H9 (cell line): Measurements from ENCODE around the gene CLRN1. TPM values are rescaled to one million over a fixed set of nuclear protein-coding genes. Genes with fewer than 3 reads are reported as not detected.

Experiments used
- DNase-seq: peaks from one replicate; pipeline ENCODE4 v3.0.0-alpha.2; 2017
- H2AFZ ChIP-seq: one replicate; pipeline ENCODE4 v1.6.1; 2013; ENCODE audit warnings: mild to moderate bottlenecking, low read length, control low read depth, moderate library complexity
- H2AK5ac ChIP-seq: 2 replicates; pipeline ENCODE4 v1.6.1; 2013; ENCODE audit warnings: low read length, control low read depth, mixed read lengths; ENCODE audit not compliant: insufficient read length
- H2BK120ac ChIP-seq: one replicate; pipeline ENCODE4 v1.6.1; 2013; ENCODE audit warnings: low read depth, mild to moderate bottlenecking, low read length, control low read depth, inconsistent platforms; ENCODE audit not compliant: poor library complexity, severe bottlenecking
- H2BK12ac ChIP-seq: 2 replicates; pipeline ENCODE4 v1.6.1; 2013; ENCODE audit warnings: low read length, control low read depth, mixed read lengths, low read depth; ENCODE audit not compliant: insufficient read length
- H2BK15ac ChIP-seq: 2 replicates; pipeline ENCODE4 v1.6.1; 2013; ENCODE audit warnings: low read depth, low read length, control low read depth
- H2BK20ac ChIP-seq: one replicate; pipeline ENCODE4 v1.6.1; 2013; ENCODE audit warnings: low read depth, mild to moderate bottlenecking, low read length, control low read depth, inconsistent platforms; ENCODE audit not compliant: poor library complexity, severe bottlenecking
- H2BK5ac ChIP-seq: 2 replicates; pipeline ENCODE4 v1.6.1; 2013; ENCODE audit warnings: low read length, control low read depth, mixed read lengths; ENCODE audit not compliant: insufficient read length
- H3K14ac ChIP-seq: 2 replicates; pipeline ENCODE4 v1.6.1; 2013; ENCODE audit warnings: low read length, control low read depth; ENCODE audit not compliant: insufficient read depth
- H3K18ac ChIP-seq: 2 replicates; pipeline ENCODE4 v1.6.1; 2013; ENCODE audit warnings: low read depth, mild to moderate bottlenecking, mixed read lengths, low read length, control low read depth; ENCODE audit not compliant: insufficient read length
- H3K23ac ChIP-seq: 2 replicates; pipeline ENCODE4 v1.6.1; 2013; ENCODE audit warnings: low read length, control low read depth, mixed read lengths, low read depth; ENCODE audit not compliant: insufficient read length
- H3K23me2 ChIP-seq: 2 replicates; pipeline ENCODE4 v1.6.1; 2013; ENCODE audit warnings: low read depth, mild to moderate bottlenecking, mixed read lengths, low read length, control low read depth; ENCODE audit not compliant: insufficient read length, poor library complexity, severe bottlenecking
- H3K27ac ChIP-seq: 2 replicates; pipeline ENCODE4 v1.5.1; 2013; ENCODE audit warnings: low read length, control low read depth, mixed read lengths, low read depth; ENCODE audit not compliant: insufficient read length
- H3K27me3 ChIP-seq: 2 replicates; pipeline ENCODE4 v1.6.1; 2013; ENCODE audit warnings: low read length, control low read depth, inconsistent platforms; ENCODE audit not compliant: insufficient read depth
- H3K4ac ChIP-seq: 2 replicates; pipeline ENCODE4 v1.6.1; 2013; ENCODE audit warnings: low read depth, mild to moderate bottlenecking, control low read depth, inconsistent platforms, low read length, moderate library complexity
- H3K4me1 ChIP-seq: 2 replicates; pipeline ENCODE4 v1.6.1; 2013; ENCODE audit warnings: low read length, control low read depth, inconsistent platforms; ENCODE audit not compliant: insufficient read depth
- H3K4me2 ChIP-seq: 2 replicates; pipeline ENCODE4 v1.6.1; 2013; ENCODE audit warnings: low read length, control low read depth, mixed read lengths; ENCODE audit not compliant: insufficient read length, insufficient read depth
- H3K56ac ChIP-seq: 2 replicates; pipeline ENCODE4 v1.6.1; 2013; ENCODE audit warnings: low read depth, mild to moderate bottlenecking, mixed read lengths, low read length, control low read depth; ENCODE audit not compliant: insufficient read length
- H3K79me1 ChIP-seq: 2 replicates; pipeline ENCODE4 v1.6.1; 2013; ENCODE audit warnings: low read depth, mild to moderate bottlenecking, moderate library complexity, low read length, control low read depth, inconsistent platforms; ENCODE audit not compliant: insufficient read depth, poor library complexity, severe bottlenecking
- H3K79me2 ChIP-seq: 2 replicates; pipeline ENCODE4 v1.6.1; 2013; ENCODE audit warnings: low read length, control low read depth, inconsistent platforms; ENCODE audit not compliant: insufficient read depth
- H3K9ac ChIP-seq: 2 replicates; pipeline ENCODE4 v1.6.1; 2013; ENCODE audit warnings: low read length, control low read depth, mixed read lengths; ENCODE audit not compliant: insufficient read length; ENCODE audit errors: extremely low read depth
- H3K9me3 ChIP-seq: one replicate; pipeline ENCODE4 v1.6.1; 2013; ENCODE audit warnings: low read depth, low read length, inconsistent platforms; ENCODE audit not compliant: control insufficient read depth
- H3T11ph ChIP-seq: one replicate; pipeline ENCODE4 v1.6.1; 2013; ENCODE audit warnings: mild to moderate bottlenecking, low read length, control low read depth, inconsistent platforms
- H4K20me1 ChIP-seq: one replicate; pipeline ENCODE4 v1.6.1; 2013; ENCODE audit not compliant: control insufficient read depth, insufficient read length, insufficient read depth
- H4K5ac ChIP-seq: 2 replicates; pipeline ENCODE4 v1.6.1; 2013; ENCODE audit warnings: low read depth, mild to moderate bottlenecking, mixed read lengths, low read length, control low read depth; ENCODE audit not compliant: insufficient read length
- H4K8ac ChIP-seq: replicated peaks from 2 replicates; pipeline ENCODE4 v1.6.1; 2013; ENCODE audit warnings: low read length, control low read depth, mixed read lengths, low read depth; ENCODE audit not compliant: insufficient read length
- H4K91ac ChIP-seq: 2 replicates; pipeline ENCODE4 v1.6.1; 2013; ENCODE audit warnings: low read depth, mild to moderate bottlenecking, moderate library complexity, mixed read lengths, low read length, control low read depth; ENCODE audit not compliant: insufficient read length
- H3K27ac Mint-ChIP-seq, 3 experiments: 2 replicates in 2 of 3; 3 replicates in 1 of 3; pipeline ENCODE4 v1.8.0; 2020 to 2021; ENCODE audit warnings: mixed read lengths in 3 of 3, mild to moderate bottlenecking in 1 of 3, moderate library complexity in 1 of 3
- H3K27me3 Mint-ChIP-seq: 2 replicates; pipeline ENCODE4 v1.8.0; 2021; ENCODE audit warnings: low read depth, mild to moderate bottlenecking, moderate library complexity, mixed read lengths
- H3K36me3 Mint-ChIP-seq, 3 experiments: 2 replicates in 2 of 3; 3 replicates in 1 of 3; pipeline ENCODE4 v1.8.0; 2020 to 2021; ENCODE audit warnings: low read depth in 3 of 3, mixed read lengths in 3 of 3; ENCODE audit not compliant: insufficient read depth in 1 of 3
- H3K4me1 Mint-ChIP-seq, 2 experiments: 2 replicates each; pipeline ENCODE4 v1.8.0; 2020; ENCODE audit warnings: mixed read lengths in 2 of 2
- H3K4me3 Mint-ChIP-seq, 2 experiments: 2 replicates in 1 of 2; 3 replicates in 1 of 2; pipeline ENCODE4 v1.8.0; 2020 to 2021; ENCODE audit warnings: mild to moderate bottlenecking in 2 of 2, mixed read lengths in 2 of 2, moderate library complexity in 1 of 2
- H3K9me3 Mint-ChIP-seq, 2 experiments: 2 replicates in 1 of 2; 3 replicates in 1 of 2; pipeline ENCODE4 v1.8.0; 2020; ENCODE audit warnings: mild to moderate bottlenecking in 2 of 2, mixed read lengths in 2 of 2, moderate library complexity in 1 of 2
- WGBS: extraction: QIAGEN DNeasy Blood & Tissue Kit; methylation state at CpG from one replicate; pipeline ENCODE4 v1.1.7; 2013; ENCODE audit warnings: missing lambda C conversion rate, low lambda C conversion rate, mixed read lengths; ENCODE audit not compliant: insufficient read length; ENCODE audit errors: extremely low coverage; 5-methylcytosine and 5-hydroxymethylcytosine counted together
- total RNA-seq: library from RNA; stranded (reverse); gene quantifications from 2 replicates; pipeline ENCODE4 v1.2.1, GENCODE V29; 2021
- TF ChIP-seq, protein P1 (sequence below): fragments of 200-600 bp; sonication (generic); conservative IDR thresholded peaks from 3 replicates; pipeline ENCODE4 v1.8.0; 2021; ENCODE audit warnings: antibody characterized with exemption, mild to moderate bottlenecking

Gene CLRN1
- total RNA-seq, 1 experiment from 2014 or later = not detected

DNA sequence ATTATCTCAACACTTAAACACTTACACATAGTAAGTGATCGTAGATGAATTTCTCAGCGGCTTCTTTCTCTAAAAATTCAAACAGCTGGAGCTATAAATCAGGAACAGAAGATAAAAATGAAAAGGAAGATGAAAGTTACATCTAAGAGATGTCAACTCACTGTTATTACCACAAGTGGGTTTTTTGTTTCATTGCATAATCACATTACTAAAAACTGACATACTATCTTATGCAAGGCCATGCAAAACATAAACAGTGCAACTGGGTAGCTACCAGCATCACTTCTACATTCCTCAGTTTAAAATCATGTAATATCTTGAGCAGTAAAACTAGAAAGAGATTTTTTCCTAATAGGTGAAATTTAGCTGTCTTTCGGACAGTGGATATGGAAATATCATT is 82.2 kb downstream of the CLRN1 start:
- no peak for DNase-seq
- Histone ChIP-seq H3K23ac (no peak overlapping the region), H4K20me1 (no peaks in the 10 kb centered on the region), H2BK120ac (no peak overlapping the region), H3K27me3 (no peaks in the 10 kb centered on the region), H4K5ac (no peak overlapping the region), H3K18ac (no peak overlapping the region), H3K9ac (no peak overlapping the region), H3K79me1 (no peaks in the 10 kb centered on the region), H2BK15ac (no peak overlapping the region), H3K4me2 (no peak overlapping the region), H3T11ph (no peak overlapping the region), H2AK5ac (no peak overlapping the region), H4K8ac (no peak overlapping the region), H2BK5ac (no peak overlapping the region), H3K56ac (no peak overlapping the region), H2BK20ac (no peak overlapping the region), H2BK12ac (no peak overlapping the region), H4K91ac (no peak overlapping the region), H3K79me2 (no peaks in the 10 kb centered on the region), H3K27ac (no peak overlapping the region), H3K23me2 (no peaks in the 10 kb centered on the region), H3K14ac (no peak overlapping the region), H3K4ac (no peak overlapping the region), H2AFZ (no peak overlapping the region), H3K4me1 (no peaks in the 10 kb centered on the region), H3K9me3 (no peaks in the 10 kb centered on the region)
- H3K27ac Mint-ChIP-seq = no peak overlapping the region
- TF ChIP-seq, protein P1, sequence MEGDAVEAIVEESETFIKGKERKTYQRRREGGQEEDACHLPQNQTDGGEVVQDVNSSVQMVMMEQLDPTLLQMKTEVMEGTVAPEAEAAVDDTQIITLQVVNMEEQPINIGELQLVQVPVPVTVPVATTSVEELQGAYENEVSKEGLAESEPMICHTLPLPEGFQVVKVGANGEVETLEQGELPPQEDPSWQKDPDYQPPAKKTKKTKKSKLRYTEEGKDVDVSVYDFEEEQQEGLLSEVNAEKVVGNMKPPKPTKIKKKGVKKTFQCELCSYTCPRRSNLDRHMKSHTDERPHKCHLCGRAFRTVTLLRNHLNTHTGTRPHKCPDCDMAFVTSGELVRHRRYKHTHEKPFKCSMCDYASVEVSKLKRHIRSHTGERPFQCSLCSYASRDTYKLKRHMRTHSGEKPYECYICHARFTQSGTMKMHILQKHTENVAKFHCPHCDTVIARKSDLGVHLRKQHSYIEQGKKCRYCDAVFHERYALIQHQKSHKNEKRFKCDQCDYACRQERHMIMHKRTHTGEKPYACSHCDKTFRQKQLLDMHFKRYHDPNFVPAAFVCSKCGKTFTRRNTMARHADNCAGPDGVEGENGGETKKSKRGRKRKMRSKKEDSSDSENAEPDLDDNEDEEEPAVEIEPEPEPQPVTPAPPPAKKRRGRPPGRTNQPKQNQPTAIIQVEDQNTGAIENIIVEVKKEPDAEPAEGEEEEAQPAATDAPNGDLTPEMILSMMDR = no peak
- no peaks in the 10 kb centered on the region; the same call in 1 of the 2 replicates for H3K27me3 Mint-ChIP-seq
- H3K4me1 Mint-ChIP-seq = no peaks in the 10 kb centered on the region
- no CpG with 5 or more reads among the region's 3 CpGs for WGBS
- H3K4me3 Mint-ChIP-seq = no peak overlapping the region
- H3K36me3 Mint-ChIP-seq = peaks cover 0 to 4% (median 2%) of the 10 kb centered on the region in 3 experiments; a peak in 2 of 7 replicates
- H3K9me3 Mint-ChIP-seq = peaks cover 0 to 3% of the 10 kb centered on the region in 2 experiments; a peak in 3 of 5 replicates
